Left colon (tissue), 2 donors: ENCODE data around the gene PCDHGB3. TPM values are rescaled to one million over a fixed set of nuclear protein-coding genes. Genes with fewer than 3 reads are reported as not detected.
"Not testable (repeated sequence)": the region's sequence is repeated elsewhere in the genome, so short reads cannot be mapped to it uniquely, and the experiment has no call there.

ENCODE experiments used
- ATAC-seq: fragments of 200-7000 bp; cut with Tn5 transposase; one replicate; pipeline ENCODE4 v1.9.1; 2020; ENCODE audit warnings: mild to moderate bottlenecking, moderate library complexity
- DNase-seq, 2 donors: peaks; one replicate each; pipeline ENCODE4 v3.0.0-alpha.2; 2020
- intact Hi-C, 2 donors: fragments of 100-400 bp; cut with DNase I in 1 of 2; cut with micrococcal nuclease in 1 of 2; formaldehyde crosslinking; loops; one replicate each; pipeline versions ENCODE4 v1.11.2 to v1.14.0; 2022; cut with DNase I, micrococcal nuclease
- total RNA-seq, 2 donors: library from RNA; stranded (reverse); fragmentation: NEBNext Ultra II Directional; extraction: Animal tissue kit (Norgen Biotek cat#: 25700); gene quantifications; one replicate each; pipeline ENCODE4 v1.2.1, GENCODE V29; 2021
- donor health status: DM: no; HTN: no; CAD: no.
- donor health status: DM: yes; HTN: yes; CAD: no.

PCDHGB3 gene
- total RNA-seq, 2 donors from 2014 or later, result 0.98 to 1.5 TPM

- intact Hi-C loops, result no loop called here
- ATAC-seq (no peak), DNase-seq (peak in 1 of 2 donors; percentile 17)
Measured at GRCh38 chr5:141384471-141385267, 14.6 kb downstream of the PCDHGB3 start.

GRCh38 chr5:141387557-141388311, 17.7 kb downstream of the PCDHGB3 start, which contains the start of gene PCDHGB4:
TSS of gene PCDHGB4 (plus strand) at chr5:141387698. CDS start at chr5:141387885, 187 bp downstream.
- DNase-seq, intact Hi-C loops: not testable (repeated sequence)
- ATAC-seq, result peak; percentile 64

GRCh38 chr5:141388661-141389060, 18.6 kb downstream of the PCDHGB3 start:
- intact Hi-C loops, result no loop called here

GRCh38 chr5:141389153-141390042, 19.4 kb downstream of the PCDHGB3 start:
- intact Hi-C loops, result loop anchor here in 1 of 2 donors (10.0 kb wide), 1 partner anchor 45 kb away; the partner anchor contains the start of gene PCDHGA3
- no peak for ATAC-seq
- DNase-seq, result no peak

More at GRCh38 chr5:141388661-141389060, 18.6 kb downstream of the PCDHGB3 start:
- ATAC-seq, result no peak
- no peak for DNase-seq

- intact Hi-C loops, result loop anchor here in 1 of 2 donors (10.0 kb wide), 1 partner anchor 48 kb away; the partner anchor contains the start of gene PCDHGA3
- no peak for ATAC-seq
- DNase-seq, result no peak
Measured at GRCh38 chr5:141392429-141393198, 22.6 kb downstream of the PCDHGB3 start, which contains the start of gene PCDHGA8. TSS of gene PCDHGA8 (plus strand) at chr5:141392633. CDS start at chr5:141392814, 181 bp downstream.

GRCh38 chr5:141393267-141393666, 23.2 kb downstream of the PCDHGB3 start:
- intact Hi-C loops, result loop anchor here in 1 of 2 donors (10.0 kb wide), 1 partner anchor 48 kb away; the partner anchor contains the start of gene PCDHGA3
- ATAC-seq, result no peak
- no peak for DNase-seq

- DNase-seq, ATAC-seq: not testable (repeated sequence)
- intact Hi-C loops, result loop anchor here in 1 of 2 donors (10.0 kb wide), 1 partner anchor 50 kb away; the partner anchor contains the start of gene PCDHGA3
Measured at GRCh38 chr5:141394401-141395187, 24.6 kb downstream of the PCDHGB3 start.

GRCh38 chr5:141397756-141398551, 27.9 kb downstream of the PCDHGB3 start, which contains the start of gene PCDHGB5:
TSS of gene PCDHGB5 (plus strand) at chr5:141397947. CDS start at chr5:141398128, 181 bp downstream.
- peak; percentile 96 for ATAC-seq
- intact Hi-C loops, result loop anchor here in 1 of 2 donors (10.0 kb wide), 1 partner anchor 53 kb away; the partner anchor contains the start of gene PCDHGA3
- DNase-seq, result peak in 1 of 2 donors; percentile 51

- ATAC-seq (no peak), DNase-seq (no peak)
Measured at GRCh38 chr5:141398608-141399007, 28.6 kb downstream of the PCDHGB3 start.

GRCh38 chr5:141399555-141400258, 29.7 kb downstream of the PCDHGB3 start:
- intact Hi-C loops, result loop anchor here in 1 of 2 donors (10.0 kb wide), 1 partner anchor 55 kb away; the partner anchor contains the start of gene PCDHGA3
- no peak for ATAC-seq
- DNase-seq, result no peak

More at GRCh38 chr5:141398608-141399007, 28.6 kb downstream of the PCDHGB3 start:
- intact Hi-C loops, result loop anchor here in 1 of 2 donors (10.0 kb wide), 1 partner anchor 54 kb away; the partner anchor contains the start of gene PCDHGA3

GRCh38 chr5:141402553-141403243, 32.7 kb downstream of the PCDHGB3 start, which contains the start of gene PCDHGA9:
TSS of gene PCDHGA9 (plus strand) at chr5:141402778. CDS start at chr5:141402953, 175 bp downstream.
- ATAC-seq (peak; percentile 51), DNase-seq (no peak)
- intact Hi-C loops, result no loop called here

- intact Hi-C loops, result no loop called here
- no peak for DNase-seq
Measured at GRCh38 chr5:141403387-141403786, 33.3 kb downstream of the PCDHGB3 start.

GRCh38 chr5:141407790-141408505, 37.9 kb downstream of the PCDHGB3 start, which contains the start of gene PCDHGB6:
TSS of gene PCDHGB6 (plus strand) at chr5:141408021. CDS start at chr5:141408203, 182 bp downstream.
- ATAC-seq (peak; percentile 75), DNase-seq (peak in 1 of 2 donors; percentile 31)
- intact Hi-C loops, result not testable (repeated sequence)

More at GRCh38 chr5:141403387-141403786, 33.3 kb downstream of the PCDHGB3 start:
- ATAC-seq, result no peak
